ENCODE measurements around the gene GPER1. TPM values are rescaled to one million over a fixed set of nuclear protein-coding genes. Genes with fewer than 3 reads are reported as not detected.

The GPER1 gene
- total and polyA plus RNA-seq, 2 donors (not counting 3 experiments of a cell fraction or from before 2014, with no cell fraction given) = 0.77 to 2.3 TPM

DNA sequence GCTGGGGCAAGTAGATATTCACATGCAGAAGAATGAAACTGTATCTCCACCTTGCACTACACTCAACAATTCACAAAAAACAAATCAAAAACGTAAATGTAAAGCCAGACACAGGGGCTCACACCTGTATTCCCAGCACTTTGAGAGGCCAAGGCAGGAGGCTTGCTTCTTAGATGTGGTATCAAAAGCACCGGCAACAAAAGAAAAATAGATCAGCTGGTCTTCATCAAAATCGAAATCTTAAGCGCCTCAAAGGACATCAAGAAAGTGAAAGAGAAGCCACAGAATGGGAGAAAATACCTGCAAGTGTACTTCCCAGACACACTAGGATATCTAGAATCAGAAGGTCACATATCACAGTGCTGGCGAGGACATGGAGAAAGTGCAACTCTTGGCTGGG lies 31.3 kb downstream of the GPER1 start:
- no TSS peak for BruUV-seq (replicated peaks)
- dilution Hi-C loops (cut with MboI; ENCODE audit: extremely low pct_ligation_motif_present, low sequenced_read_pairs) = no loop called here
- no peaks in the 10 kb centered on the region for H4K20me1 ChIP-seq (replicated peaks; ENCODE audit: control insufficient read depth, extremely low read depth, insufficient read depth, low read length)
- no peak for FAIRE-seq
- intact Hi-C loops (cut with micrococcal nuclease) = no loop called here
- H3K79me2 ChIP-seq (ENCODE audit: control insufficient read depth, insufficient read depth, low read length) = peaks cover 2% of the 10 kb centered on the region
- no peak overlapping the region for H3K4me3 ChIP-seq (replicated peaks in 1 of 3; ENCODE audit: insufficient read depth in 1 of 3, low read depth in 1 of 3, low read length in 3 of 3)
- H3K9me3 ChIP-seq (replicated peaks; ENCODE audit: control insufficient read depth, insufficient read depth, low read length) = no peaks in the 10 kb centered on the region
- DNase-seq (ENCODE audit: low read depth, low spot score) = no peak
- ChIA-PET CTCF (no interaction called here), POLR2A (no interaction called here)
- H3K4me1 ChIP-seq (ENCODE audit: control insufficient read depth, extremely low read depth, insufficient read depth, low read length) = peaks cover 6% of the 10 kb centered on the region
- no peaks in the 10 kb centered on the region for H3K36me3 ChIP-seq (ENCODE audit: control insufficient read depth in 2 of 2, extremely low read depth in 1 of 2, insufficient read depth in 2 of 2, low read length in 2 of 2)
- TF ChIP-seq POLR2AphosphoS5 (IDR thresholded peaks at IDR 0.05; ENCODE audit: insufficient read depth, low read depth, low read length) (no peak), JUN (IDR thresholded peaks at IDR 0.05; ENCODE audit: borderline replicate concordance, insufficient read depth, insufficient read length, low read depth) (no peak)
- TF ChIP-seq, protein P1, sequence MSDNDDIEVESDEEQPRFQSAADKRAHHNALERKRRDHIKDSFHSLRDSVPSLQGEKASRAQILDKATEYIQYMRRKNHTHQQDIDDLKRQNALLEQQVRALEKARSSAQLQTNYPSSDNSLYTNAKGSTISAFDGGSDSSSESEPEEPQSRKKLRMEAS (IDR thresholded peaks at IDR 0.05; ENCODE audit: insufficient read depth, insufficient read length) = no peak
- no peak overlapping the region for H3K27ac ChIP-seq (ENCODE audit: insufficient read depth, low read depth, low read length)
- H3K4me2 ChIP-seq (ENCODE audit: insufficient read depth, low read length) = no peak overlapping the region
- no peak overlapping the region for H3K9ac ChIP-seq (replicated peaks; ENCODE audit: extremely low read depth, insufficient read depth, low read length)
- no peaks in the 10 kb centered on the region for H3K9me1 ChIP-seq (replicated peaks; ENCODE audit: control insufficient read depth, extremely low read depth, insufficient read depth, low read length)
- H2AFZ ChIP-seq (ENCODE audit: low read depth, low read length) = no peak overlapping the region
- no peaks in the 10 kb centered on the region for H3K27me3 ChIP-seq (ENCODE audit: control insufficient read depth in 2 of 2, insufficient read depth in 2 of 2, low read length in 2 of 2)

DNA sequence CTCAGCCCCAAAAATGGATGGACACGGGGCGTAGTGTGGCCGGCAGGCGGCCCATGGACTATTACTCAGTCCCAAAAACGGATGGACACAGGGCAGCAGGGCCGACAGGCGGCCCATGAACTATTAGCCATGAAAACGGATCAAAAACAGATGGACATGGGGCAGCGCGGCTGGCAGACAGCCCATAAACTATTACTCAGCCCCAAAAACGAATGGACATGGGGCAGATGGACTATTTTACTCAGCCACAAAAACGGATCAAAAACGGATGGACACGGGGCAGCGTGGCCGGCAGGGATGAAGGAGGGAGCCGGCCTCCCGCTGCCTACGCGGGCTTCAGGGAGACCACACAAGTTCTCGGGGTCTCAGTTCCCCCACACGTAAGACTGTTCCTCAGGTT lies 32.9 kb downstream of the GPER1 start:
- no peak overlapping the region for H3K4me3 ChIP-seq (replicated peaks in 1 of 3; ENCODE audit: insufficient read depth in 1 of 3, low read depth in 1 of 3, low read length in 3 of 3)
- no peak overlapping the region for H2AFZ ChIP-seq (ENCODE audit: low read depth, low read length)
- peaks cover 0 to 3% of the 10 kb centered on the region in 2 experiments for H3K36me3 ChIP-seq (ENCODE audit: control insufficient read depth in 2 of 2, extremely low read depth in 1 of 2, insufficient read depth in 2 of 2, low read length in 2 of 2)
- peaks cover 12% of the 10 kb centered on the region for H3K4me1 ChIP-seq (ENCODE audit: control insufficient read depth, extremely low read depth, insufficient read depth, low read length)
- no peak for FAIRE-seq
- no peaks in the 10 kb centered on the region for H3K27me3 ChIP-seq (ENCODE audit: control insufficient read depth in 2 of 2, insufficient read depth in 2 of 2, low read length in 2 of 2)
- no peaks in the 10 kb centered on the region for H3K9me1 ChIP-seq (replicated peaks; ENCODE audit: control insufficient read depth, extremely low read depth, insufficient read depth, low read length)
- TF ChIP-seq, protein P2, sequence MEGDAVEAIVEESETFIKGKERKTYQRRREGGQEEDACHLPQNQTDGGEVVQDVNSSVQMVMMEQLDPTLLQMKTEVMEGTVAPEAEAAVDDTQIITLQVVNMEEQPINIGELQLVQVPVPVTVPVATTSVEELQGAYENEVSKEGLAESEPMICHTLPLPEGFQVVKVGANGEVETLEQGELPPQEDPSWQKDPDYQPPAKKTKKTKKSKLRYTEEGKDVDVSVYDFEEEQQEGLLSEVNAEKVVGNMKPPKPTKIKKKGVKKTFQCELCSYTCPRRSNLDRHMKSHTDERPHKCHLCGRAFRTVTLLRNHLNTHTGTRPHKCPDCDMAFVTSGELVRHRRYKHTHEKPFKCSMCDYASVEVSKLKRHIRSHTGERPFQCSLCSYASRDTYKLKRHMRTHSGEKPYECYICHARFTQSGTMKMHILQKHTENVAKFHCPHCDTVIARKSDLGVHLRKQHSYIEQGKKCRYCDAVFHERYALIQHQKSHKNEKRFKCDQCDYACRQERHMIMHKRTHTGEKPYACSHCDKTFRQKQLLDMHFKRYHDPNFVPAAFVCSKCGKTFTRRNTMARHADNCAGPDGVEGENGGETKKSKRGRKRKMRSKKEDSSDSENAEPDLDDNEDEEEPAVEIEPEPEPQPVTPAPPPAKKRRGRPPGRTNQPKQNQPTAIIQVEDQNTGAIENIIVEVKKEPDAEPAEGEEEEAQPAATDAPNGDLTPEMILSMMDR (IDR thresholded peaks at IDR 0.05; ENCODE audit: extremely low read depth in 1 of 2, insufficient read depth in 1 of 2, low read depth in 1 of 2, low read length in 2 of 2) = no peak
- TF ChIP-seq MYC (IDR thresholded peaks at IDR 0.05; ENCODE audit: low read depth, low read length) (no peak), POLR2A (IDR thresholded peaks at IDR 0.05; ENCODE audit: low read depth, low read length) (no peak), POLR2AphosphoS5 (IDR thresholded peaks at IDR 0.05; ENCODE audit: insufficient read depth, low read depth, low read length) (no peak), FOS (IDR thresholded peaks at IDR 0.05; ENCODE audit: borderline replicate concordance, insufficient read depth, low read length) (no peak), GATA2 (IDR thresholded peaks at IDR 0.05; ENCODE audit: insufficient read depth, insufficient read length, low read depth, low read length) (no peak), EZH2 (IDR thresholded peaks at IDR 0.05; ENCODE audit: borderline replicate concordance, low read depth, low read length, severe bottlenecking) (no peak), JUN (IDR thresholded peaks at IDR 0.05; ENCODE audit: borderline replicate concordance, insufficient read depth, insufficient read length, low read depth) (no peak)
- TF ChIP-seq, protein P1 (IDR thresholded peaks at IDR 0.05; ENCODE audit: insufficient read depth, insufficient read length) = no peak
- no peaks in the 10 kb centered on the region for H3K9me3 ChIP-seq (replicated peaks; ENCODE audit: control insufficient read depth, insufficient read depth, low read length)
- no peaks in the 10 kb centered on the region for H4K20me1 ChIP-seq (replicated peaks; ENCODE audit: control insufficient read depth, extremely low read depth, insufficient read depth, low read length)
- peaks cover 2% of the 10 kb centered on the region for H3K79me2 ChIP-seq (ENCODE audit: control insufficient read depth, insufficient read depth, low read length)
- ChIA-PET POLR2A (no interaction called here), CTCF (no interaction called here)
- BruUV-seq (replicated peaks) = no TSS peak
- H3K4me2 ChIP-seq (ENCODE audit: insufficient read depth, low read length) = no peak overlapping the region
- intact Hi-C loops (cut with micrococcal nuclease) (no loop called here), dilution Hi-C loops (cut with MboI; ENCODE audit: extremely low pct_ligation_motif_present, low sequenced_read_pairs) (no loop called here)
- DNase-seq (ENCODE audit: low read depth, low spot score) = no peak
- no peak overlapping the region for H3K27ac ChIP-seq (ENCODE audit: insufficient read depth, low read depth, low read length)
- no peak overlapping the region for H3K9ac ChIP-seq (replicated peaks; ENCODE audit: extremely low read depth, insufficient read depth, low read length)
